Vagina (tissue), 2 donors: ENCODE results near the gene NSUN2.

Source experiments
- CTCF ChIP-seq, 3 experiments: fragments of 450-650 bp in 2 of 3; fragments of 200-600 bp in 1 of 3; sonication (generic) in 1 of 3; IDR thresholded peaks; one replicate each; pipeline ENCODE4 v1.5.1; 2017 to 2019; ENCODE audit warnings: antibody characterized with exemption in 3 of 3, mild to moderate bottlenecking in 2 of 3, moderate library complexity in 2 of 3
- POLR2A ChIP-seq, 2 donors: fragments of 450-650 bp; IDR thresholded peaks; one replicate each; pipeline ENCODE4 v1.6.1; 2017; ENCODE audit warnings: antibody characterized with exemption in 2 of 2, mild to moderate bottlenecking in 2 of 2, moderate library complexity in 2 of 2

- no peak for TF ChIP-seq CTCF (IDR thresholded peaks at IDR 0.05)
- TF ChIP-seq POLR2A (IDR thresholded peaks at IDR 0.05): no peak
Observed at GRCh38 chr5:6551955-6552313, 80.9 kb downstream of the NSUN2 start.
